Parathyroid adenoma (tissue), 2 donors: ENCODE measurements around the gene TXLNA.
"Not testable (repeated sequence)": the region's sequence is repeated elsewhere in the genome, so short reads cannot be mapped to it uniquely, and the experiment has no call there.

Experiments
- H2AFZ ChIP-seq: fragments of 300-600 bp; sonication (generic); one replicate; pipeline ENCODE4 v1.7.0; 2017; ENCODE audit warnings: antibody characterized with exemption, mild to moderate bottlenecking
- H3K27ac ChIP-seq: fragments of 300-600 bp; sonication (generic); one replicate; pipeline ENCODE4 v1.7.0; 2017
- H3K27me3 ChIP-seq: fragments of 300-600 bp; sonication (generic); one replicate; pipeline ENCODE4 v1.7.0; 2017; ENCODE audit warnings: low read length; ENCODE audit not compliant: control insufficient read depth, insufficient read depth
- H3K36me3 ChIP-seq: fragments of 300-600 bp; sonication (generic); one replicate; pipeline ENCODE4 v1.7.0; 2017; ENCODE audit warnings: low read length; ENCODE audit not compliant: control insufficient read depth, insufficient read depth
- H3K4me1 ChIP-seq: fragments of 300-600 bp; sonication (generic); one replicate; pipeline ENCODE4 v1.7.0; 2017; ENCODE audit warnings: control low read depth
- H3K4me2 ChIP-seq: fragments of 300-600 bp; sonication (generic); one replicate; pipeline ENCODE4 v1.7.0; 2017; ENCODE audit warnings: low read length
- H3K4me3 ChIP-seq: fragments of 300-600 bp; sonication (generic); one replicate; pipeline ENCODE4 v1.7.0; 2017; ENCODE audit warnings: low read depth, low read length
- H3K79me2 ChIP-seq: fragments of 300-600 bp; sonication (generic); one replicate; pipeline ENCODE4 v1.7.0; 2017; ENCODE audit warnings: control low read depth
- H3K9ac ChIP-seq: fragments of 300-600 bp; sonication (generic); one replicate; pipeline ENCODE4 v1.7.0; 2017; ENCODE audit warnings: mild to moderate bottlenecking
- H3K9me3 ChIP-seq: fragments of 300-600 bp; sonication (generic); one replicate; pipeline ENCODE4 v1.7.0; 2017; ENCODE audit warnings: low read length; ENCODE audit not compliant: control insufficient read depth
- TF ChIP-seq, protein P1 (sequence below): fragments of 300-600 bp; sonication (generic); IDR thresholded peaks from one replicate; pipeline ENCODE4 v1.7.0; 2017; ENCODE audit warnings: antibody characterized with exemption, mild to moderate bottlenecking
- donor health status: primary hyperparathyroidism.

The TXLNA gene

DNA sequence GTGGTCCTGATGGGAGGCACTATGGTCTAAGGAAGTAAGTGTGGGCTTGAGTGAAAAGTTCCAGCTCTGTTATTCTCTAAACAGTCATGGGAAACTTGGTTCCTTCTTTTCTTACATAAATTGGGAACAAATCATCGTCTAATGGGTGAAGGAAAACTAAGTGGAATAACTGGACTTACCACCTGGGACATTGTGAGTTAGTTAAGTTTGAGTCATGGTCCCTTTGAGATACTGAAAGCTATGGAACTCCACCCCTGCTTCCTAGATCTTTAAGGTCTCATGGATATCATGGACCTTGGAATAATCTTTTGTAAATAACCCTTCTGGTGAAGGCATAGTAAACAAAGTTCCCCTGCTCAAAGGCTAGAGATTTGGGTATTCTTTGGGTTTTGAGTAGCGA, 16.1 kb upstream of the TXLNA start:
- no peaks in the 10 kb centered on the region for H3K27me3 ChIP-seq
- H3K9me3 ChIP-seq: no peaks in the 10 kb centered on the region
- no peak overlapping the region for H3K4me3 ChIP-seq
- no peak overlapping the region for H3K27ac ChIP-seq
- H3K36me3 ChIP-seq: no peaks in the 10 kb centered on the region
- H3K79me2 ChIP-seq: no peaks in the 10 kb centered on the region
- no peaks in the 10 kb centered on the region for H3K4me1 ChIP-seq
- H2AFZ ChIP-seq: no peak overlapping the region
- no peak overlapping the region for H3K9ac ChIP-seq
- no peak overlapping the region for H3K4me2 ChIP-seq
- TF ChIP-seq, protein P1, sequence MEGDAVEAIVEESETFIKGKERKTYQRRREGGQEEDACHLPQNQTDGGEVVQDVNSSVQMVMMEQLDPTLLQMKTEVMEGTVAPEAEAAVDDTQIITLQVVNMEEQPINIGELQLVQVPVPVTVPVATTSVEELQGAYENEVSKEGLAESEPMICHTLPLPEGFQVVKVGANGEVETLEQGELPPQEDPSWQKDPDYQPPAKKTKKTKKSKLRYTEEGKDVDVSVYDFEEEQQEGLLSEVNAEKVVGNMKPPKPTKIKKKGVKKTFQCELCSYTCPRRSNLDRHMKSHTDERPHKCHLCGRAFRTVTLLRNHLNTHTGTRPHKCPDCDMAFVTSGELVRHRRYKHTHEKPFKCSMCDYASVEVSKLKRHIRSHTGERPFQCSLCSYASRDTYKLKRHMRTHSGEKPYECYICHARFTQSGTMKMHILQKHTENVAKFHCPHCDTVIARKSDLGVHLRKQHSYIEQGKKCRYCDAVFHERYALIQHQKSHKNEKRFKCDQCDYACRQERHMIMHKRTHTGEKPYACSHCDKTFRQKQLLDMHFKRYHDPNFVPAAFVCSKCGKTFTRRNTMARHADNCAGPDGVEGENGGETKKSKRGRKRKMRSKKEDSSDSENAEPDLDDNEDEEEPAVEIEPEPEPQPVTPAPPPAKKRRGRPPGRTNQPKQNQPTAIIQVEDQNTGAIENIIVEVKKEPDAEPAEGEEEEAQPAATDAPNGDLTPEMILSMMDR: no peak

DNA sequence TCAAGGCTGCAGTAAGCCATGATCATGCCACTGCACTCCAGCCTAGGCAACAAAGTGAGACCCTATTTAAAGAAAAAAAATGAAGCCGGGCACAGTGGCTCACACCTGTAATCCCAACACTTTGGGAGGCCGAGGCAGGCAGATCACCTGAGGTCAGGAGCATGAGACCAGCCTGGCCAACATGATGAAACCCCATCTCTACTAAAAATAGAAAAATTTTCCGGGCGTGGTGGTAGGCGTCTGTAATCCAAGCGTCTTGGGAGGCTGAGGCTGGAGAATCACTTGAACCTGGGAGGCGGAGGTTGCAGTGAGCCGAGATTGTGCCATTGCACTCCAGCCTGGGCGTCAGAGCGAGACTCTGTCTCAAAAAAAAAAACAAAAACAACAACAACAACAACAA, 13.8 kb upstream of the TXLNA start:
- not testable (repeated sequence) for H3K9me3 ChIP-seq, H3K27me3 ChIP-seq, H3K79me2 ChIP-seq, H3K4me1 ChIP-seq, H2AFZ ChIP-seq, H3K9ac ChIP-seq, H3K4me2 ChIP-seq, H3K27ac ChIP-seq, H3K4me3 ChIP-seq, H3K36me3 ChIP-seq

DNA sequence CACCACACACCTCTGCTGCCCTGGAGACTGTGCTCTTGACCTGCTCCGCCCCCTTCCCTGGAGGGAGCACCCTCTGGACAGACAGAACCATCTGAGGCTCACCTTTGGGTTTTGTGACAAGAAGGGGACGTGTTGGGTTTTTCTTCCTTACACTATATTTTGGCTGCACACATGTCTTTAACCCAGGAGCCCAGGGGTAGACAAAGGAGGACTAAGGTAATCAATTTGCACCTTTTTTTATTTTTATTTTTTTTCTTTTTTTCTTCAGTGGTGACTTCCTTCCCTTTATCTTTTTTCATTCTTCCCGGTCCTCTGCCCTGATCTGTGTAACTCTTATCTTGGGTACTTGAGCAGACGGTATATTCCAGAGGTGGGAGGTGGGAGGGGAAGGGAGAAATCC, 8.5 kb upstream of the TXLNA start:
- no peak overlapping the region for H3K27ac ChIP-seq
- no peaks in the 10 kb centered on the region for H3K4me1 ChIP-seq
- TF ChIP-seq, protein P1: no peak
- H2AFZ ChIP-seq: no peak overlapping the region
- H3K27me3 ChIP-seq: no peaks in the 10 kb centered on the region
- no peaks in the 10 kb centered on the region for H3K9me3 ChIP-seq
- H3K36me3 ChIP-seq: no peaks in the 10 kb centered on the region
- no peak overlapping the region for H3K9ac ChIP-seq
- H3K4me2 ChIP-seq: no peak overlapping the region
- no peaks in the 10 kb centered on the region for H3K79me2 ChIP-seq
- no peak overlapping the region for H3K4me3 ChIP-seq

DNA sequence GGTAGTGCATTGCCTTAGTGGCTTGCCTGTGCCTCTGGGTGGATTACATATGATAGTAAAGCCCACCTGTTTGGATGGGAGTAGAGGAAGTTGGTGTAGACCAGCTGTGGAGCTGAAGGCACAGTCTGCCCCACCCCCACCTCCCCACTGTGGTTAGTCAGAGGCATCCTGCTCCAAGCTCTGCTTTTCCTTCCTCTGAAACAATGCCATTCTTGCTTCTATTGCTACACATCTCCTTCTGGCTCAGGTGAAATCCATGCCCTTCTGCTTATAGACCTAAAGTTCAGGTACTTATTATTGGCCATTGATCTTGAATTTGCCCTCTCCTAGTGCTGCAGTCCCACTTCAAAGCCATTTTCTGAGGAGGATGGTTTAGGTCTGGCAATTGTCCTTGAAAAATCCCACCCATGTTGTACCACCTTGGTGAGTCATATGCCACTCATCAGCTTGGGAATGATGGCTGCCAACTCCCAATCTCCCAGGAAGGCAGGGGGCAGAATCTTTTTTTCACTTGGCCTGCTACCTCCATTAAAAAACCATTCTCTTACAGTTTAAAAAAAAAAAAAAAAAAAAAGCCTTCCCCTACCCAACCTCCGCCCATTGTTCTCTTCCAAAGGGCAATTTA, 6.7 kb upstream of the TXLNA start:
- no peak overlapping the region for H3K4me2 ChIP-seq
- H3K79me2 ChIP-seq: no peaks in the 10 kb centered on the region
- TF ChIP-seq, protein P1: no peak
- H3K36me3 ChIP-seq: no peaks in the 10 kb centered on the region
- H3K27ac ChIP-seq: no peak overlapping the region
- no peaks in the 10 kb centered on the region for H3K9me3 ChIP-seq
- H3K27me3 ChIP-seq: no peaks in the 10 kb centered on the region
- no peak overlapping the region for H2AFZ ChIP-seq
- no peak overlapping the region for H3K4me3 ChIP-seq
- H3K4me1 ChIP-seq: no peaks in the 10 kb centered on the region
- H3K9ac ChIP-seq: no peak overlapping the region

DNA sequence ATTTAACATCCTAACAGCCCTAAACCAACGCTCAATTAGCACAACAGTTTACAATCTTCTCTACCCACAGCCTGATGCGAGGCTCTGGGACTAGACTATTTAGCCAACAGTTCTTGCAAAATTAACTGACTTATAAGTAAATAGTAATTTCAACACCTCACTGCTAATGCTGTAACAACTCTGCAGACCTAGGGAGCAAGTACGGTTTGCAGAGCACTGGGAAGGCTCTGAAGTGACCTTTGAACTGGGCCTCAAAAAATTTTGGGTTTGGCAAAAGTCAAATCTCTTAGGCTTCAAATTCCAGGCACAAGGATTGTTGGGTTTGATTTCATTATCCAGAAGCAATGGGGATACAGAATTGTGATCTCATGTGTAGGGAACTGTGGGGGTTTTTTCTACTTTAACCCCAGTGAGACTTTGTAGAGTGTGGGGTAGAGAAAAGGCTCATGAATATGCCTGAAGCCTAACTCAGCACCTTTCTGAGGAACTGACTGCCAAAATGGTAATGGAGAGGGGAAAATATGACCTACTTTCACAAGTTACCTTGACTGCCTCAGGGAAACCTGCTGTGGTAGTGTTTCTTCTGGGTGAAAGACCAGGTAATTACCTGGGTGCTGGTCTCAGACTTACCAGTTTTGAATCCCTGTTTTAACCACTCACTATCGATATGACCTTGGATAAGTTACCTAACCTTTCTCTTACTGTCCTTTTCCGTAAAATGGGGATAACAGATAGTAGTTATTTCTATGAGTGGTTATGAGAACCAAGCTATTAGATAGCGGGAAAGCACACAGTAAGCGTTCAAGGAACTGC, 889 bp upstream of the TXLNA start:
- peak overlapping the region; percentile 87 for H3K27ac ChIP-seq
- no peak overlapping the region for H3K9ac ChIP-seq
- peaks cover 5% of the 10 kb centered on the region for H3K4me1 ChIP-seq
- no peaks in the 10 kb centered on the region for H3K36me3 ChIP-seq
- peaks cover 6% of the 10 kb centered on the region for H3K79me2 ChIP-seq
- peak overlapping the region; percentile 71 for H3K4me3 ChIP-seq
- H3K4me2 ChIP-seq: peak overlapping the region; percentile 95
- peak overlapping the region; percentile 82 for H2AFZ ChIP-seq
- TF ChIP-seq, protein P1: no peak
- no peaks in the 10 kb centered on the region for H3K27me3 ChIP-seq
- no peaks in the 10 kb centered on the region for H3K9me3 ChIP-seq
